Measurements from ENCODE around the gene STARD10.

DNA sequence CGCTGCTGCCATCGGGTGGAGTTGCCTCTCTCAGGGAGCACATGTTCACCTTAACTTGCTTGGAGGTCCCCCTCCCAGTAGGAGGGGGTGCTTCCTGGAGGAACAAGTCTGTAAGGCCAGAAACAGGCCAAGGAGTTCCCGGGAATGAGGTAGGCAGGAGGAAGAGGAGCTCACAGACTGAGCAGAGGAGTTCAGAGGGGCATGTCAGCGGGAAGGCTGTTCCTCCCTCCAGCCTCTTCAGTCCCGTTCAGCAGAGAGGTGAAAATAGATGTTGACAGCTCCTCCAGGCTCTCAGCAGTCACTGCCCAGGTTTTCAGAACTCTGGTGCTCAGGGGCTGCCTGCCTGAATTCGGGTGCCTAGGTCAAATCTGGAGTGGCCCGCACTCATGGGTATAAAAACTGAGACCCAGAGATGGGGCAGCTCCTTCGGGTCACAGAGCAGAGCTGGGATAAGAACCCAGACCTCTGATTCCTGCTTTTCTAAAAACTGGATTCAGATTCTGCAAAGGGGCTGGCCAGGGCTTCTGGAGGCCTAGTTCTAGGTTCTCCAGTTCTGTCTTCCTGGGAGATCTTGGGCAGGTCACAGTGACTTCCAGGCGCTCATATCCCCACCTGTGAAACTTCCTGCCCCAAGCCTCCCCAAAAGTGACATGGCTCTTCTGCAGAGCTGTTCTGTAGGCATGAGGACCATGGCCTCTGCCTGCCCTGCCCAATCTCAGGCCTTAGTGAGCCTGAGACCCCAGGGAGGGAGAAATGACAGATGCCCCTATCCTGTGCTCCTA is 38.6 kb upstream of the STARD10 start:
- TF ChIP-seq CTCF (IDR thresholded peaks at IDR 0.05; ENCODE audit: low read length), result no peak
- TF ChIP-seq EZH2 (IDR thresholded peaks at IDR 0.05; ENCODE audit: borderline replicate concordance, low read length), result no peak
